Heart right ventricle (tissue), 16 donors: ENCODE results near the gene PIEZO1. TPM values are rescaled to one million over a fixed set of nuclear protein-coding genes. Genes with fewer than 3 reads are reported as not detected.
"Not testable (repeated sequence)": the region's sequence is repeated elsewhere in the genome, so short reads cannot be mapped to it uniquely, and the experiment has no call there.

Experiments used
- ATAC-seq, 8 donors: fragments of 200-7000 bp; cut with Tn5 transposase; one replicate each; pipeline ENCODE4 v1.9.1; 2020; ENCODE audit warnings: mild to moderate bottlenecking in 8 of 8, moderate library complexity in 8 of 8, moderate number of reproducible peaks in 1 of 8
- DNase-seq, 2 donors: peaks; one replicate each; pipeline ENCODE4 v3.0.0-alpha.2; 2020
- H3K27ac ChIP-seq, 10 donors: fragments of 200-600 bp; sonication (generic) in 2 of 10; one replicate each; pipeline versions ENCODE4 v1.5.0 to v1.8.0; 2020 to 2022; ENCODE audit warnings: mild to moderate bottlenecking in 3 of 10
- H3K27me3 ChIP-seq, 7 donors: fragments of 200-600 bp; one replicate each; pipeline ENCODE4 v1.8.0; 2021 to 2022; ENCODE audit warnings: mild to moderate bottlenecking in 2 of 7
- H3K36me3 ChIP-seq, 9 donors: fragments of 200-600 bp; sonication (generic) in 1 of 9; one replicate each; pipeline versions ENCODE4 v1.5.0 to v1.8.0; 2020 to 2022; ENCODE audit warnings: mild to moderate bottlenecking in 2 of 9
- H3K4me1 ChIP-seq, 9 donors: fragments of 200-600 bp; sonication (generic) in 1 of 9; one replicate each; pipeline versions ENCODE4 v1.5.0 to v1.8.0; 2020 to 2022; ENCODE audit warnings: mild to moderate bottlenecking in 4 of 9
- H3K4me3 ChIP-seq, 10 donors: fragments of 200-600 bp; sonication (generic) in 2 of 10; one replicate each; pipeline versions ENCODE4 v1.5.0 to v1.8.0; 2020 to 2022; ENCODE audit warnings: mild to moderate bottlenecking in 7 of 10, moderate library complexity in 2 of 10
- H3K9me3 ChIP-seq, 11 donors: fragments of 200-600 bp in 10 of 11; sonication (generic) in 2 of 11; one replicate each; pipeline versions ENCODE4 v1.5.0 to v1.8.0; 2013 to 2022; ENCODE audit warnings: mild to moderate bottlenecking in 2 of 11, control low read depth in 1 of 11, moderate library complexity in 1 of 11
- CTCF ChIP-seq, 9 donors: fragments of 200-600 bp; sonication (generic) in 2 of 9; IDR thresholded peaks; one replicate each; pipeline versions ENCODE4 v1.5.0 to v1.8.0; 2021 to 2022; ENCODE audit warnings: antibody characterized with exemption in 9 of 9, mild to moderate bottlenecking in 5 of 9, moderate library complexity in 1 of 9
- WGBS, 2 donors: extraction: QIAGEN DNeasy Blood & Tissue Kit; methylation state at CpG; one replicate each; pipeline ENCODE4 v1.1.7; 2013; ENCODE audit warnings: inconsistent platforms in 1 of 2; 5-methylcytosine and 5-hydroxymethylcytosine counted together
- intact Hi-C, 10 donors: fragments of 100-400 bp; cut with DNase I; formaldehyde crosslinking; loops; one replicate each; pipeline versions ENCODE4 v1.11.1 to v1.14.2; 2022
- polyA plus RNA-seq, 2 donors: library from polyadenylated mRNA; stranded (reverse); fragments of 200-250 nt; gene quantifications; one replicate each; pipeline ENCODE4 v1.2.3, GENCODE V29; 2013
- total RNA-seq, 10 donors: library from RNA; stranded (reverse); fragmentation: NEBNext Ultra II Directional in 3 of 10; extraction: Animal tissue kit (Norgen Biotek cat#: 25700) in 3 of 10; gene quantifications; one replicate each; pipeline versions ENCODE4 v1.2.1 to v1.2.4, GENCODE V29; 2021 to 2023
- donor health status: Arrhythmogenic right ventricular cardiomyopathy.
- donor health status: ischemic (EF 13 %, LVEDD 7.1; RV severe dilation, severe dysfunction).
- donor health status: healthy with polysubstance abuse.
- donor health status: DM: no; HTN: yes; CAD: no.
- donor health status: DM: no; HTN: no; CAD: no.
- donor health status: ischemic (EF 25% LVEDD 6.9; RV normal size, moderate dysfunction).
- donor health status: ischemic (EF 25% LVEDD 5.7; RV mildly dilated, moderate dysfunction).
- donor health status: healthy.
- donor health status: DM: yes; HTN: yes; CAD: no.
- donor health status: Ischemic cardiomyopathy.
- donor health status: ischemic (EF 35%, LVEDD 5.7; RV mildly dilated, moderate dysfunction).
- donor health status: nonischemic (EF 11% LVEDD 7.7; RV severe dilation, severe dysfunction).
- donor health status: DM: yes; HTN: yes; CAD: no.
- donor health status: PGD.
- donor health status: ischemic (EF 29% LVEDD 5.4; RV normal size, mild dysfunction).
- donor health status: nonischemic (EF 23%, LVEDD 6.1; RV moderate dilation, normal function).

The PIEZO1 gene
- total and polyA plus RNA-seq, 12 donors, result 12.3 to 78.2 (median 18.0) TPM

GRCh38 chr16:88790312-88791211 is 5.5 kb upstream of the PIEZO1 start:
- H3K4me1 ChIP-seq, result peaks cover 0 to 36% (median 9%) of the 10 kb centered on the region in 9 donors
- H3K9me3 ChIP-seq, result no peaks in the 10 kb centered on the region
- H3K36me3 ChIP-seq, result no peaks in the 10 kb centered on the region
- no peak for TF ChIP-seq CTCF (IDR thresholded peaks at IDR 0.05)
- peak overlapping the region in 3 of 10 donors; percentile 1 to 30 (median 5) for H3K4me3 ChIP-seq
- intact Hi-C loops, result no loop called here
- 21 to 26% methylated on average over 23 to 24 of the region's 24 CpGs for WGBS, 2 donors
- H3K27me3 ChIP-seq, result peaks cover 0 to 53% (median 22%) of the 10 kb centered on the region in 7 donors
- ATAC-seq (peak in 7 of 8 donors; percentile 32 to 67 (median 58)), DNase-seq (peak in 1 of 2 donors; percentile 44)
- H3K27ac ChIP-seq, result peak overlapping the region in 2 of 10 donors; percentile 31 to 79

GRCh38 chr16:88789594-88789993 is 4.6 kb upstream of the PIEZO1 start:
- peaks cover 0 to 47% (median 22%) of the 10 kb centered on the region in 7 donors for H3K27me3 ChIP-seq
- peaks cover 0 to 38% (median 9%) of the 10 kb centered on the region in 9 donors for H3K4me1 ChIP-seq
- WGBS, 2 donors, result 85 to 89% methylated on average over 7 of the region's 7 CpGs
- TF ChIP-seq CTCF (IDR thresholded peaks at IDR 0.05), result no peak
- intact Hi-C loops, result loop anchor here in 1 of 10 donors (5.0 kb wide), 1 partner anchor 47 kb away; no protein-coding TSS in a partner anchor
- no peak for DNase-seq
- no peaks in the 10 kb centered on the region for H3K9me3 ChIP-seq
- H3K4me3 ChIP-seq, result no peak overlapping the region
- peak overlapping the region in 1 of 10 donors; percentile 79 for H3K27ac ChIP-seq
- H3K36me3 ChIP-seq, result no peaks in the 10 kb centered on the region
- peak in 1 of 8 donors; percentile 34 for ATAC-seq

GRCh38 chr16:88788749-88789148 is 3.7 kb upstream of the PIEZO1 start:
- peaks cover 0 to 38% (median 19%) of the 10 kb centered on the region in 7 donors for H3K27me3 ChIP-seq
- H3K27ac ChIP-seq, H3K9me3 ChIP-seq, H3K36me3 ChIP-seq, H3K4me3 ChIP-seq, ATAC-seq, DNase-seq: not testable (repeated sequence)
- intact Hi-C loops, result loop anchor here in 1 of 10 donors (5.0 kb wide), 1 partner anchor 46 kb away; no protein-coding TSS in a partner anchor
- WGBS, 2 donors, result 97 to 98% methylated on average over 8 of the region's 8 CpGs
- peaks cover 0 to 42% (median 13%) of the 10 kb centered on the region in 9 donors for H3K4me1 ChIP-seq

- Histone ChIP-seq H3K4me3 (no peak overlapping the region), H3K36me3 (no peaks in the 10 kb centered on the region), H3K4me1 (peaks cover 0 to 47% (median 23%) of the 10 kb centered on the region in 9 donors), H3K27me3 (peaks cover 0 to 28% (median 9%) of the 10 kb centered on the region in 7 donors), H3K9me3 (no peaks in the 10 kb centered on the region), H3K27ac (no peak overlapping the region)
- no peak for ATAC-seq
- TF ChIP-seq CTCF (IDR thresholded peaks at IDR 0.05), result no peak
- intact Hi-C loops, result loop anchor here in 1 of 10 donors (5.0 kb wide), 1 partner anchor 45 kb away; no protein-coding TSS in a partner anchor
- 90 to 95% methylated on average over 11 of the region's 11 CpGs for WGBS, 2 donors
- no peak for DNase-seq
These were observed 2.7 kb upstream of the PIEZO1 start for GRCh38 chr16:88787579-88788314.
